Measurements from ENCODE around the gene SLC7A10.

SLC7A10 gene

GRCh38 chr19:33248553-33248953 is 22.9 kb upstream of the SLC7A10 start:
- H3K18ac ChIP-seq (ENCODE audit: low read length) = no peak overlapping the region
- H3K27me3 ChIP-seq (ENCODE audit: insufficient read depth, low read length, poor library complexity) = no peaks in the 10 kb centered on the region
- no peak overlapping the region for H2BK120ac ChIP-seq (ENCODE audit: low read depth, low read length)
- no CpG with 5 or more reads among the region's 11 CpGs for WGBS (ENCODE audit: extremely low coverage, insufficient coverage, low lambda C conversion rate)
- no peak overlapping the region for H4K5ac ChIP-seq (ENCODE audit: low read length)
- H2AK5ac ChIP-seq (ENCODE audit: low read length) = no peak overlapping the region
- no peak overlapping the region for H3K27ac ChIP-seq (ENCODE audit: low read depth, low read length)
- H2BK15ac ChIP-seq (replicated peaks; ENCODE audit: low read depth) = no peak overlapping the region
- no peak overlapping the region for H3K9ac ChIP-seq (ENCODE audit: low read length)
- no peaks in the 10 kb centered on the region for H3K36me3 ChIP-seq (ENCODE audit: control insufficient read depth, insufficient read depth, low read length)
- H2BK5ac ChIP-seq (ENCODE audit: low read length) = no peak overlapping the region
- no peak overlapping the region for H4K8ac ChIP-seq (ENCODE audit: low read depth, low read length)
- no peak overlapping the region for H3K4me3 ChIP-seq (ENCODE audit: low read length)
- H3K56ac ChIP-seq (ENCODE audit: low read length) = no peak overlapping the region
- H3K4me1 ChIP-seq (ENCODE audit: control insufficient read depth, low read depth, low read length) = no peaks in the 10 kb centered on the region
- H3K79me1 ChIP-seq (ENCODE audit: low read length) = no peaks in the 10 kb centered on the region
- H3K4ac ChIP-seq (ENCODE audit: low read depth, low read length) = no peak overlapping the region
- H3K23ac ChIP-seq (ENCODE audit: low read length) = no peak overlapping the region
- no peak overlapping the region for H3K4me2 ChIP-seq (ENCODE audit: low read length)
- no peak for DNase-seq
- H3K79me2 ChIP-seq (ENCODE audit: control insufficient read depth, insufficient read depth, low read length) = no peaks in the 10 kb centered on the region

- WGBS (ENCODE audit: extremely low coverage, insufficient coverage, low lambda C conversion rate) = no CpG with 5 or more reads among the region's 8 CpGs
- H4K8ac ChIP-seq (ENCODE audit: low read depth, low read length) = no peak overlapping the region
- H3K4me2 ChIP-seq (ENCODE audit: low read length) = no peak overlapping the region
- no peak overlapping the region for H4K5ac ChIP-seq (ENCODE audit: low read length)
- H3K27me3 ChIP-seq (ENCODE audit: insufficient read depth, low read length, poor library complexity) = no peaks in the 10 kb centered on the region
- H2BK5ac ChIP-seq (ENCODE audit: low read length) = no peak overlapping the region
- no peak overlapping the region for H3K27ac ChIP-seq (ENCODE audit: low read depth, low read length)
- no peak overlapping the region for H3K23ac ChIP-seq (ENCODE audit: low read length)
- H3K4me1 ChIP-seq (ENCODE audit: control insufficient read depth, low read depth, low read length) = no peaks in the 10 kb centered on the region
- no peaks in the 10 kb centered on the region for H3K79me1 ChIP-seq (ENCODE audit: low read length)
- DNase-seq = no peak
- no peak overlapping the region for H2BK120ac ChIP-seq (ENCODE audit: low read depth, low read length)
- H3K79me2 ChIP-seq (ENCODE audit: control insufficient read depth, insufficient read depth, low read length) = no peaks in the 10 kb centered on the region
- H2BK15ac ChIP-seq (replicated peaks; ENCODE audit: low read depth) = no peak overlapping the region
- no peak overlapping the region for H2AK5ac ChIP-seq (ENCODE audit: low read length)
- H3K56ac ChIP-seq (ENCODE audit: low read length) = no peak overlapping the region
- no peak overlapping the region for H3K9ac ChIP-seq (ENCODE audit: low read length)
- no peak overlapping the region for H3K18ac ChIP-seq (ENCODE audit: low read length)
- H3K4ac ChIP-seq (ENCODE audit: low read depth, low read length) = no peak overlapping the region
- H3K4me3 ChIP-seq (ENCODE audit: low read length) = no peak overlapping the region
- no peaks in the 10 kb centered on the region for H3K36me3 ChIP-seq (ENCODE audit: control insufficient read depth, insufficient read depth, low read length)
Observed at GRCh38 chr19:33248104-33248503, 22.5 kb upstream of the SLC7A10 start.

GRCh38 chr19:33247441-33247819 is 21.8 kb upstream of the SLC7A10 start:
- WGBS (ENCODE audit: extremely low coverage, insufficient coverage, low lambda C conversion rate) = no CpG with 5 or more reads among the region's 1 CpG
- H3K4ac ChIP-seq (ENCODE audit: low read depth, low read length) = no peak overlapping the region
- no peak overlapping the region for H3K56ac ChIP-seq (ENCODE audit: low read length)
- no peak overlapping the region for H3K27ac ChIP-seq (ENCODE audit: low read depth, low read length)
- no peaks in the 10 kb centered on the region for H3K27me3 ChIP-seq (ENCODE audit: insufficient read depth, low read length, poor library complexity)
- no peaks in the 10 kb centered on the region for H3K36me3 ChIP-seq (ENCODE audit: control insufficient read depth, insufficient read depth, low read length)
- no peak for DNase-seq
- H3K4me2 ChIP-seq (ENCODE audit: low read length) = no peak overlapping the region
- no peaks in the 10 kb centered on the region for H3K79me2 ChIP-seq (ENCODE audit: control insufficient read depth, insufficient read depth, low read length)
- H3K4me3 ChIP-seq (ENCODE audit: low read length) = no peak overlapping the region
- no peaks in the 10 kb centered on the region for H3K79me1 ChIP-seq (ENCODE audit: low read length)
- no peaks in the 10 kb centered on the region for H3K4me1 ChIP-seq (ENCODE audit: control insufficient read depth, low read depth, low read length)
- no peak overlapping the region for H2BK120ac ChIP-seq (ENCODE audit: low read depth, low read length)
- no peak overlapping the region for H2BK15ac ChIP-seq (replicated peaks; ENCODE audit: low read depth)
- no peak overlapping the region for H2AK5ac ChIP-seq (ENCODE audit: low read length)
- H4K8ac ChIP-seq (ENCODE audit: low read depth, low read length) = no peak overlapping the region
- H4K5ac ChIP-seq (ENCODE audit: low read length) = no peak overlapping the region
- no peak overlapping the region for H3K18ac ChIP-seq (ENCODE audit: low read length)
- H3K23ac ChIP-seq (ENCODE audit: low read length) = no peak overlapping the region
- H2BK5ac ChIP-seq (ENCODE audit: low read length) = no peak overlapping the region
- no peak overlapping the region for H3K9ac ChIP-seq (ENCODE audit: low read length)

- H3K56ac ChIP-seq (ENCODE audit: low read length) = no peak overlapping the region
- no peaks in the 10 kb centered on the region for H3K79me1 ChIP-seq (ENCODE audit: low read length)
- H2AK5ac ChIP-seq (ENCODE audit: low read length) = no peak overlapping the region
- no peaks in the 10 kb centered on the region for H3K36me3 ChIP-seq (ENCODE audit: control insufficient read depth, insufficient read depth, low read length)
- no peak overlapping the region for H3K4me2 ChIP-seq (ENCODE audit: low read length)
- H3K18ac ChIP-seq (ENCODE audit: low read length) = no peak overlapping the region
- no CpG with 5 or more reads among the region's 7 CpGs for WGBS (ENCODE audit: extremely low coverage, insufficient coverage, low lambda C conversion rate)
- H3K23ac ChIP-seq (ENCODE audit: low read length) = no peak overlapping the region
- no peak overlapping the region for H2BK120ac ChIP-seq (ENCODE audit: low read depth, low read length)
- no peak overlapping the region for H2BK5ac ChIP-seq (ENCODE audit: low read length)
- no peak overlapping the region for H3K4ac ChIP-seq (ENCODE audit: low read depth, low read length)
- H2BK15ac ChIP-seq (replicated peaks; ENCODE audit: low read depth) = no peak overlapping the region
- H4K5ac ChIP-seq (ENCODE audit: low read length) = no peak overlapping the region
- no peaks in the 10 kb centered on the region for H3K4me1 ChIP-seq (ENCODE audit: control insufficient read depth, low read depth, low read length)
- H3K79me2 ChIP-seq (ENCODE audit: control insufficient read depth, insufficient read depth, low read length) = no peaks in the 10 kb centered on the region
- H3K9ac ChIP-seq (ENCODE audit: low read length) = no peak overlapping the region
- DNase-seq = no peak
- H3K27ac ChIP-seq (ENCODE audit: low read depth, low read length) = no peak overlapping the region
- no peaks in the 10 kb centered on the region for H3K27me3 ChIP-seq (ENCODE audit: insufficient read depth, low read length, poor library complexity)
- no peak overlapping the region for H3K4me3 ChIP-seq (ENCODE audit: low read length)
- H4K8ac ChIP-seq (ENCODE audit: low read depth, low read length) = no peak overlapping the region
Observed at GRCh38 chr19:33246709-33247440, 21.2 kb upstream of the SLC7A10 start.

GRCh38 chr19:33245948-33246708 is 20.5 kb upstream of the SLC7A10 start:
- Histone ChIP-seq H3K23ac (ENCODE audit: low read length) (no peak overlapping the region), H4K5ac (ENCODE audit: low read length) (no peak overlapping the region), H3K4me2 (ENCODE audit: low read length) (no peak overlapping the region), H3K27me3 (ENCODE audit: insufficient read depth, low read length, poor library complexity) (no peaks in the 10 kb centered on the region), H2AK5ac (ENCODE audit: low read length) (no peak overlapping the region), H3K9ac (ENCODE audit: low read length) (no peak overlapping the region), H3K4me3 (ENCODE audit: low read length) (no peak overlapping the region), H2BK120ac (ENCODE audit: low read depth, low read length) (no peak overlapping the region), H2BK15ac (replicated peaks; ENCODE audit: low read depth) (no peak overlapping the region), H3K79me2 (ENCODE audit: control insufficient read depth, insufficient read depth, low read length) (no peaks in the 10 kb centered on the region), H3K27ac (ENCODE audit: low read depth, low read length) (no peak overlapping the region), H3K4ac (ENCODE audit: low read depth, low read length) (no peak overlapping the region), H4K8ac (ENCODE audit: low read depth, low read length) (no peak overlapping the region), H3K36me3 (ENCODE audit: control insufficient read depth, insufficient read depth, low read length) (no peaks in the 10 kb centered on the region), H3K18ac (ENCODE audit: low read length) (no peak overlapping the region), H3K79me1 (ENCODE audit: low read length) (no peaks in the 10 kb centered on the region), H3K56ac (ENCODE audit: low read length) (no peak overlapping the region), H3K4me1 (ENCODE audit: control insufficient read depth, low read depth, low read length) (no peaks in the 10 kb centered on the region), H2BK5ac (ENCODE audit: low read length) (no peak overlapping the region)
- peak; percentile 23 for DNase-seq
- no CpG with 5 or more reads among the region's 7 CpGs for WGBS (ENCODE audit: extremely low coverage, insufficient coverage, low lambda C conversion rate)
